GM19238 (cell line): ENCODE results near the gene KCNJ5.

Source experiments
- DNase-seq: peaks from one replicate; pipeline ENCODE4 v3.0.0; 2011; ENCODE audit warnings: low spot score; ENCODE audit not compliant: insufficient read length

KCNJ5 gene

DNA sequence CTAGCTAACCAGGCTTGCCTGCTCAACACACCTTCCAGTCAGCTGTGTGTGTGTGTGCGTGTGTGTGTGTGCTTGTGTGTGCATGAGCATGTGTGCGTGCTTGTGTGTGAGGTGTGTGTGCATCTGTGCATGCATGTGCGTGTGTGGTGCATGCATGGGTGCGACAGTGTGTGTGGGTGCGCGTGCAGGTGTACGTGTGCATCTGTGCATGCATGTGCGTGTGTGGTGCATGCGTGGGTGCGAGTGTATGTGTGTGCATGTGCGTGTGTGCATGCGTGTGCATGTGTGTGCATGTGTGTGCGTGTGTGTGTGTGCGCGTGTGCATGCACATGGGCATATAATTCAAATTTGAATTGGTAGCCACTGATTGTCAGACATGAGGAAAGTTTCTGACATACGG is 62.0 kb downstream of the KCNJ5 start:
- DNase-seq = no peak

DNA sequence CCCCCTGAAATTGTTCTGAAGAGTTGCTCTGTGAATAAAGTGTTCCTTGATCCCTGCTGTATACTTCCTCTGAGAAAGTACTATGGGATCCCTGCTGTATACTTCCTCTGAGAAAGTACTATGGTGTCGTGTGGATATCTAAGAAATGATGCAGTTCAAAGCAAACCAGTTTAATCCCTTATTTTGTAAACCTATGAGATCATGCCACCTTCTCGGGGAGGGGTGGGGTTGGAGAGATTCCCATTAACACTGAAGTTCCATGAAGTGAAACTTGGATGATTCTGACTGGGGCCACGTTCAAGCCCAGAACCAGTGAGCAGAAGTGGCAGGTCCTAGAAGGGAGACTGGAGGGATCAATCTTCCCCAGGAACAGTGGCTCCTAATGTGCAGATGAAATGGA is 64.5 kb downstream of the KCNJ5 start:
- no peak for DNase-seq

DNA sequence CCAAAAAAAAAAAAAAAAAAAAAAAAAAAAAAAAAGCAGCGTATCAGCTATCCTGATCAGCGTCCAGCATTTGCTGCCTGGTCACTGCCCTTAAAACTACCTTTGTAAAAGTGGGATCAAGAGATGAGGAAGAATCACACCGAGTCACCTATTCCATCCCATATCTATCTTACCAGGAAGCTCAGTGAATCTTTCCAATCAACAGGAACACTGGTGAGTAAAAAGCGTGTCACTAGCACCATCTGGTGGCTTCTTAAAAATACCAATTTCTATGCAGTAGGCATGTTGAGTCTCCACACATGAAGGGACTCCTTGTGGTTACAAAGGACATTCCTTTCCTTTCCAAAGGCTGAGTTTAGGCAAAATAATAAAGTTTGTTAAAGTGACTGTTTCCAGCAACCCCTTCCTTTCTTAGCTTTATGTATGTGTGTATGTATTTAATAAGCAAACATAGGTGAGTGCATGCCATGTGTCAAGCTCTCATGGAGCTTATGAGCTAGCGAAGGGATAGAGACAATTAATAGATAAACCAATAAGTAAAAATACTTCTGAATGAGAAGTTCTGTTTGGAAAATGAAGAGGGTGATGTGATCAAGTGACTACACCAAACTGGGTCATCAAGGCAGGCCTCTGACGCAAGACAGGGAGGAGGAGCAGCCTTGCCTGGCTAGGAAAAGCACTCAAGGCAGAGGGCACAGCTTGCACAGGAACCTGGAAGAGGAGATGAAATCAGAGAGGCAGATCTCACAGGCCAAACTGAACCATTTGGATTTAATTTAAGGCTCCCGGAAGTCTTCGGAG is 65.4 kb downstream of the KCNJ5 start:
- no peak for DNase-seq

DNA sequence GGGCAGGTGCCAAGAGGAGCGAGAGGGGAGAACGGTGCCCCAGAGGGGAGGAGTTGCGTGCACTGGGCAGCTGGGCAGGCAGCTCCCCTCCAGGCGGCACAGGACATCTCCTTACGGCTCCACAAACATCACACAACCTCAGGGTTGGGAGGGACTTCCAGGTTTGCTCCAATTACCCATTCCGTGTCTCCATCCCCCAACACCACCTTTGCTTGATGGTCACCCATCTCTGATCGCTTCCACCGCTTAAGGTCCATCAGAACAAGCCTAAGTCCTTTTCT is 66.0 kb downstream of the KCNJ5 start:
- DNase-seq = no peak

DNA sequence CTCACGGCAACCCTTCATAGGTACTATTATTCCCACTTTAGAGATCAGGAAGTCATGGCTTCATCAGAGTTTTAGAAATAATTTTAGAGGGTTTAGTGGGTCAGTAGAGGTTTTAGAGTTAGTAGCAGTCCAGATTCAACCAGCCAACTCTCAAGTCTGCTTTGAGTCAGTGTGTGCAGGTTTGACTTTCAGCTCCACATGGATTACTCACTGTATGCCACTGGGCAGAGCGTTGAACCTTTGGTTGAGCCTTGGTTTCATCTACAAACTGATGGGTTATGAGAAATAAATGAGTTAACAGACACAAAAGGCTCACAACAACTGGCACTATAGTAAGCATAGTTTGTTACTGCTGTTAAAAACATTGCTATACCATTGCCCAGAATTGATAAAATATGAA is 70.5 kb downstream of the KCNJ5 start:
- DNase-seq = no peak

DNA sequence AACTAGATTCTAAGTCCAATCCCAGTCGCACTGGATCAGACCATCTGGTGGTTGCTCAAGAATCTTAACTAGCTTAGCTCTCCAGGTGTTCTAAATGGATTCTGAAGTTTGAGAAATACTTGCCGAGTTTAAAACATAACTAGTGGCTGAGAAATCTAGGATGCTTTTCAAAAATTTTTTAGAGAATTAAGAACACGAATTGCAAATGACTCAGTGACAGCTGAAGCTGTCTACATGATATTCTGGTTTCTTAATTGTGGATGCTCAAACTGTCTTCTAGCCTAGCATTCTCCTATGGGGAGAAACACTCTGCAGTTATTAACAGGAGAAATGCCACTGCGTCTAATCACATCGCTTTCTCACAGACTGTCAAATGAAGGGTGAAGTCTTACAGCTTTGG is 71.7 kb downstream of the KCNJ5 start:
- no peak for DNase-seq

DNA sequence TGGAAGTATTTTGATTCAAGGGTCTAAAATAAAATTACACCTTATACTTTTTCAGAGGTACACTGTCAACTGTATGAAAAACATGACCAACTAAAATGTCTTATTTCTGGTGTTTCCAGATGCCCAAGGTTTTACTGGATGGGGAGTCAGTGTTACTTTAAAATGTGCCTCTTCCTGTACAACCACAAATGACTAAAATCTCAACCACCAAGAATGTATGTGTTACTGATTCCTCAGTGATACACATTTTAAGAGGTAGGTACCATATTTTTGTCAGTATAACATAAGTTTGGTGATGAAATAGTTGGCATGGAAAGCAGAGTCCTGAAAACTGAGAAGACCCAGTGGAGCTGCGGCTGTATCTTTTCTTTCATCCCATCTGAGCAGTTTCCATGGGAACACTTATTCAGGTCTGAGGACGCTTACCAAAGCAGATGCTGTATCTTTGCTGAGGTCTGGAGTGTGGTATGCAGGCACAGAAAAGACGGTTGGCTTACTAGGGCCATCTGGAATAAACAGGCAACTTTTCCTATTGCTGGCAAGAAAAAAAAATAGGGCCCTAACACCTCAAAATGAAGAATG is 72.7 kb downstream of the KCNJ5 start:
- DNase-seq = no peak

DNA sequence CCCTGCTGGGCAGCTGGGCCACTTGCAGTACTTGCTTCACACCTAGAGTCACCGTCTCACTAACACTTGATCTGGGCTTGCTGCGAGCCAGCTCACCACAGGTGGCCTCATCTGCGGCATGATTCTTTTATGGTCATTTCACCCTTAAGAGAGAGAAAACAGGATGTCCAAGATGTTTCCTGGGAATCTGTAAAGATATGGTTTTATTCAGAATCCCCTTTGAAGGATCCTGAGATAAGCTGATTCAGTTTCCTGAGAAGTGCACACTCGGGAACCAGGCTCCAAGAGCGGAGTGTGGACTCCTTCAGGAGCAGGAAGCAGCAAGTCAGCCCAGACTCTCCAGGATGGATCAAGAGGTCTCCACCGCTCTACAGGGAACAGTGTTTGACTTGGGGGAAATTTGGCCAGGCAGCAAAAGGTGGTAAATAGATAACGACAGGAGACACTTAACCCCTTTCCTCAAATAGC is 73.3 kb downstream of the KCNJ5 start:
- DNase-seq = no peak

DNA sequence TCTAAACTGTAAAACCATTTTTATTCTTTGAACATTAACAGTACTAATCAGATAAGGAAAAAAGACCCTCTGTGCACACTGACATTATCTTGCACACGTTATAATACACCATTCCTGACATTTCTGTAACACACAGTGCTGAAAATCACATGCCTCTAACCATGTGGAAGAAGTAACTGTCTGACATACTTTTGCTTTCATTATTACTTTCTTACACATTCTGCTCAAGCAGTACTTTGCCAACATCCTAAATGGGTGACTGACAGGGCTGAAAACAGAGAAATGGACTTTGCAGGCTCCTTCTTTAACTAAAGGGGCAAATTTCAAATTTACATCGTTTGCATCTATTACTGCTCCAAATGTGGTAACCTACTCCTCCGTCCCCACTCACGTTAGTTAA is 74.3 kb downstream of the KCNJ5 start:
- peak; percentile 18 for DNase-seq

DNA sequence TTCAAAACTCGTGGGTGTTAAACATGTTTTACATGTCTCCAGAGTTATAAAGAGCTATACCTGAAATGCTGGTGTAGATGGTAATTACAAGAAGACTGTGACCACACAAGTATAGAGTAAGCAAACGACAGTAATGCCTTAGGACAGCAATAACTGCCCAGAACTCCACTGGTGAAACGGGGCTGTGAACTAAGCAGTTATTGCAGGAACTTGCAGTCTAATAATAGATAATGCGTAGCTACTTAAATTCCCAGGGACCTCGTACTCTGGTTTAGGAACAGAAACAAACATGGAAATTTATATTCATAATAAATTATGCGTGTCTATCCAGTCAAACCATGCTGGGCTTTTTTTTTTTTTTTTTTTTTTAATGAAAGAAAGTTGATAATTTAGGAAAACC is 76.4 kb downstream of the KCNJ5 start:
- no peak for DNase-seq

DNA sequence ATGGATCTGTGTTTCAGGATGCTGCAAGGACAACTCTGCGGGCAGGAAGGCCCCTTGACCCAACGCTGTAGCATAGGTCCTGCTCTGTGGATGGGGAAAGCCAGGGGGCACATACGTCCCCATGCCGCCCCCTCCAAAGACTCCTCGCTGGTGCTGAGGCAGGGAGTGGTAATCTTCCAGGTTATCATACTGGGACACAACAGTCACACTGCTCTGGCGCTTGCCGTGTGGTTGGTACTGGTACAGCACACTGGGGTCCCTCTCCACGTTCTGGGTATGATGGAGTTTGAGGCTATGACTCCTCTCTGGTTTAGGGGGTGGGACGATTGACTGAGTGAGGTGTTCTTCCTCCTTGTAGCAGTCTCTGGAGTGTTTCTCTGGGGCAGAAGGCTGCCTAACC is 77.8 kb downstream of the KCNJ5 start:
- DNase-seq = no peak
